Head of caudate nucleus (tissue), 42 donors: ENCODE data around the gene FAM13C.
"Not testable (repeated sequence)": the region's sequence is repeated elsewhere in the genome, so short reads cannot be mapped to it uniquely, and the experiment has no call there.

Experiments
- DNase-seq, 42 donors: peaks; one replicate each; pipeline versions ENCODE4 v3.0.0 to v3.0.0-alpha.2; 2020 to 2021; ENCODE audit warnings: mixed read lengths in 7 of 42
- intact Hi-C: fragments of 100-400 bp; cut with DNase I; formaldehyde crosslinking; loops from one replicate; pipeline ENCODE4 v1.15.0; 2022

The FAM13C gene

GRCh38 chr10:59252491-59252890 is 109.9 kb downstream of the FAM13C start:
- intact Hi-C loops = no loop called here

GRCh38 chr10:59245686-59246085 is 116.7 kb downstream of the FAM13C start:
- no peak for DNase-seq
- intact Hi-C loops = no loop called here

More at GRCh38 chr10:59252491-59252890, 109.9 kb downstream of the FAM13C start:
- DNase-seq = no peak

- intact Hi-C loops = no loop called here
- DNase-seq = no peak
Measured at GRCh38 chr10:59244871-59245270, 117.5 kb downstream of the FAM13C start.

GRCh38 chr10:59243611-59244195 is 118.6 kb downstream of the FAM13C start:
- intact Hi-C loops = no loop called here
- DNase-seq = no peak

- intact Hi-C loops = no loop called here
- DNase-seq = no peak
Measured at GRCh38 chr10:59242991-59243390, 119.4 kb downstream of the FAM13C start.

GRCh38 chr10:59242057-59242456 is 120.3 kb downstream of the FAM13C start:
- intact Hi-C loops = no loop called here
- no peak for DNase-seq

GRCh38 chr10:59240582-59241183 is 121.7 kb downstream of the FAM13C start:
- DNase-seq = peak in 8 of 42 donors; percentile 22 to 77 (median 29)
- intact Hi-C loops = no loop called here

- intact Hi-C loops, DNase-seq: not testable (repeated sequence)
Measured at GRCh38 chr10:59239108-59239507, 123.2 kb downstream of the FAM13C start.

GRCh38 chr10:59237775-59238174 is 124.6 kb downstream of the FAM13C start:
- DNase-seq = no peak
- intact Hi-C loops = loop anchor here (2.0 kb wide), 1 partner anchor 345 kb away; no protein-coding TSS in a partner anchor

GRCh38 chr10:59236064-59236697 is 126.2 kb downstream of the FAM13C start:
- no peak for DNase-seq
- intact Hi-C loops = loop anchor here (2.0 kb wide), 1 partner anchor 347 kb away; no protein-coding TSS in a partner anchor

- DNase-seq = peak in 18 of 42 donors; percentile 8 to 74 (median 38)
- intact Hi-C loops = loop anchor here (5.0 kb wide), 1 partner anchor 283 kb away; no protein-coding TSS in a partner anchor
Measured at GRCh38 chr10:59234816-59235429, 127.4 kb downstream of the FAM13C start.

- intact Hi-C loops = loop anchor here (5.0 kb wide), 1 partner anchor 282 kb away; no protein-coding TSS in a partner anchor
Measured at GRCh38 chr10:59234194-59234593, 128.2 kb downstream of the FAM13C start.

GRCh38 chr10:59229441-59229840 is 132.9 kb downstream of the FAM13C start:
- intact Hi-C loops = no loop called here
- DNase-seq = no peak

More at GRCh38 chr10:59234194-59234593, 128.2 kb downstream of the FAM13C start:
- DNase-seq = no peak

GRCh38 chr10:59227136-59227673 is 135.1 kb downstream of the FAM13C start:
- intact Hi-C loops = no loop called here
- peak in 24 of 42 donors; percentile 9 to 75 (median 30) for DNase-seq

- no peak for DNase-seq
- intact Hi-C loops = no loop called here
Measured at GRCh38 chr10:59225211-59225610, 137.1 kb downstream of the FAM13C start.

- intact Hi-C loops = not testable (repeated sequence)
Measured at GRCh38 chr10:59223597-59223996, 138.8 kb downstream of the FAM13C start.

GRCh38 chr10:59222788-59223187 is 139.6 kb downstream of the FAM13C start:
- intact Hi-C loops = no loop called here
- DNase-seq = no peak

More at GRCh38 chr10:59223597-59223996, 138.8 kb downstream of the FAM13C start:
- not testable (repeated sequence) for DNase-seq

- intact Hi-C loops = no loop called here
- DNase-seq = no peak
Measured at GRCh38 chr10:59216178-59216869, 146.0 kb downstream of the FAM13C start.

- DNase-seq = no peak
- intact Hi-C loops = no loop called here
Measured at GRCh38 chr10:59214160-59214559, 148.2 kb downstream of the FAM13C start.
